Astrocyte (in vitro differentiated cells and primary cell): ENCODE data around the gene SURF4. TPM values are rescaled to one million over a fixed set of nuclear protein-coding genes. Genes with fewer than 3 reads are reported as not detected.

Experiments used
- DNase-seq: peaks from one replicate; pipeline ENCODE4 v3.0.0-alpha.2; 2010; ENCODE audit warnings: low read depth
- FAIRE-seq: peaks from 2 replicates; lab custom pipeline; 2011; peaks lifted over from hg19 to GRCh38; lab: Jason Lieb, UNC
- H2AFZ ChIP-seq: 2 replicates; pipeline ENCODE4 v1.6.0; 2012; ENCODE audit warnings: low read depth, low read length, inconsistent platforms
- H3K27ac ChIP-seq: 2 replicates; pipeline ENCODE4 v1.5.1; 2011; ENCODE audit warnings: low read depth, low read length, inconsistent platforms
- H3K27me3 ChIP-seq: 2 replicates; pipeline ENCODE4 v1.6.0; 2011; ENCODE audit warnings: low read length, inconsistent platforms; ENCODE audit not compliant: insufficient read depth
- H3K36me3 ChIP-seq: 2 replicates; pipeline ENCODE4 v1.5.1; 2011; ENCODE audit warnings: low read length, inconsistent platforms; ENCODE audit not compliant: insufficient read depth
- H3K4me1 ChIP-seq: 2 replicates; pipeline ENCODE4 v1.5.1; 2011; ENCODE audit warnings: low read length, inconsistent platforms; ENCODE audit not compliant: insufficient read depth
- H3K4me2 ChIP-seq: 2 replicates; pipeline ENCODE4 v1.6.0; 2012; ENCODE audit warnings: low read length, inconsistent platforms
- H3K4me3 ChIP-seq: 2 replicates; pipeline ENCODE4 v1.5.1; 2011; ENCODE audit warnings: low read depth, mild to moderate bottlenecking, low read length, inconsistent platforms; ENCODE audit not compliant: insufficient read depth
- H3K79me2 ChIP-seq: 2 replicates; pipeline ENCODE4 v1.6.0; 2012; ENCODE audit warnings: mild to moderate bottlenecking, low read length, inconsistent platforms; ENCODE audit not compliant: insufficient read depth
- H3K9ac ChIP-seq: 2 replicates; pipeline ENCODE4 v1.6.0; 2012; ENCODE audit warnings: mild to moderate bottlenecking, low read length, inconsistent platforms
- H3K9me3 ChIP-seq: 2 replicates; pipeline ENCODE4 v1.5.1; 2012; ENCODE audit warnings: low read depth, mild to moderate bottlenecking, low read length, inconsistent platforms; ENCODE audit not compliant: insufficient read depth
- H4K20me1 ChIP-seq: 2 replicates; pipeline ENCODE4 v1.6.0; 2012; ENCODE audit warnings: low read length, inconsistent platforms; ENCODE audit not compliant: insufficient read depth
- H3K27ac Mint-ChIP-seq: one replicate; pipeline ENCODE4 v1.8.0; 2021; ENCODE audit warnings: mild to moderate bottlenecking, mixed read lengths; ENCODE audit not compliant: unreplicated experiment
- H3K27me3 Mint-ChIP-seq: one replicate; pipeline ENCODE4 v1.8.0; 2021; ENCODE audit warnings: low read depth, mixed read lengths; ENCODE audit not compliant: unreplicated experiment
- H3K36me3 Mint-ChIP-seq: one replicate; pipeline ENCODE4 v1.8.0; 2021; ENCODE audit warnings: low read depth, mixed read lengths; ENCODE audit not compliant: unreplicated experiment
- H3K4me1 Mint-ChIP-seq: one replicate; pipeline ENCODE4 v1.8.0; 2021; ENCODE audit warnings: low read depth, mixed read lengths; ENCODE audit not compliant: unreplicated experiment
- H3K4me3 Mint-ChIP-seq: one replicate; pipeline ENCODE4 v1.8.0; 2021; ENCODE audit warnings: mild to moderate bottlenecking, moderate library complexity, mixed read lengths; ENCODE audit not compliant: unreplicated experiment
- H3K9me3 Mint-ChIP-seq: one replicate; pipeline ENCODE4 v1.8.0; 2021; ENCODE audit warnings: mild to moderate bottlenecking, mixed read lengths; ENCODE audit not compliant: unreplicated experiment
- CTCF ChIP-seq: IDR thresholded peaks from 2 replicates; pipeline ENCODE4 v1.5.1; 2011; ENCODE audit warnings: low read depth, mild to moderate bottlenecking, inconsistent platforms, low read length, moderate library complexity; ENCODE audit not compliant: insufficient read depth
- EZH2 ChIP-seq: IDR thresholded peaks from 2 replicates; pipeline ENCODE4 v1.6.1; 2012; ENCODE audit warnings: mild to moderate bottlenecking, low read length, inconsistent platforms; ENCODE audit not compliant: insufficient read depth
- total RNA-seq: library from RNA; stranded (reverse); gene quantifications from 2 replicates; pipeline ENCODE4 v1.2.1, GENCODE V29; 2021

SURF4 gene
- total RNA-seq, 1 donor from 2014 or later = 338 TPM

GRCh38 chr9:133315997-133316396, 59.9 kb downstream of the SURF4 start:
- no peak overlapping the region for H3K27ac Mint-ChIP-seq
- no peaks in the 10 kb centered on the region for H3K4me1 Mint-ChIP-seq
- Histone ChIP-seq H2AFZ (no peak overlapping the region), H3K9me3 (no peaks in the 10 kb centered on the region), H3K4me1 (no peaks in the 10 kb centered on the region), H3K36me3 (no peaks in the 10 kb centered on the region), H3K27me3 (no peaks in the 10 kb centered on the region), H3K4me2 (no peak overlapping the region), H4K20me1 (no peaks in the 10 kb centered on the region), H3K79me2 (no peaks in the 10 kb centered on the region), H3K9ac (no peak overlapping the region), H3K27ac (no peak overlapping the region), H3K4me3 (no peak overlapping the region)
- no peak for DNase-seq
- TF ChIP-seq CTCF = no peak
- no peak for TF ChIP-seq EZH2
- H3K27me3 Mint-ChIP-seq = peaks cover 24% of the 10 kb centered on the region
- H3K36me3 Mint-ChIP-seq = peaks cover 2% of the 10 kb centered on the region
- no peak overlapping the region for H3K4me3 Mint-ChIP-seq
- no peak for FAIRE-seq
- H3K9me3 Mint-ChIP-seq = no peaks in the 10 kb centered on the region

Other genes starting within 250 kb of the SURF4 start
- 8.4 and 8.5 TPM in 2 replicates for gene GBGT1, start 212.1 kb downstream of the SURF4 start, total RNA-seq
- gene OBP2B, start 166.8 kb downstream of the SURF4 start, total RNA-seq = not detected in 2 replicates
- 0.10 TPM in 1 of 2 replicates, not detected in the other for gene ABO, start 100.9 kb downstream of the SURF4 start, total RNA-seq
- gene SURF6, start 39.9 kb downstream of the SURF4 start, total RNA-seq = 22.2 and 25.1 TPM in 2 replicates
- 25.2 and 28.8 TPM in 2 replicates for gene MED22, start 27.9 kb downstream of the SURF4 start, total RNA-seq
- gene RPL7A, start 27.8 kb downstream of the SURF4 start, total RNA-seq = 1,213 and 1,364 TPM in 2 replicates
- gene SURF1, start 19.6 kb downstream of the SURF4 start, total RNA-seq = 35.7 and 35.9 TPM in 2 replicates
- gene SURF2, start 19.5 kb downstream of the SURF4 start, total RNA-seq = 18.8 and 20.0 TPM in 2 replicates
- 0.58 and 0.82 TPM in 2 replicates for gene STKLD1, start 306 bp upstream of the SURF4 start, total RNA-seq
- 19.7 and 22.5 TPM in 2 replicates for gene REXO4, start 42.0 kb upstream of the SURF4 start, total RNA-seq
- 5.6 and 7.3 TPM in 2 replicates for gene ADAMTS13, start 46.3 kb upstream of the SURF4 start, total RNA-seq
- gene CACFD1, start 83.9 kb upstream of the SURF4 start, total RNA-seq = 13.1 and 14.2 TPM in 2 replicates
- gene SLC2A6, start 103.0 kb upstream of the SURF4 start, total RNA-seq = 21.1 and 24.3 TPM in 2 replicates
- gene MYMK, start 148.9 kb upstream of the SURF4 start, total RNA-seq = not detected in 2 replicates
- 0.52 and 0.58 TPM in 2 replicates for gene ADAMTSL2, start 158.6 kb upstream of the SURF4 start, total RNA-seq
- gene FAM163B, start 233.3 kb upstream of the SURF4 start, total RNA-seq = not detected in 2 replicates